ENCODE data around the gene PTCSC3.
"Not testable (repeated sequence)": the region's sequence is repeated elsewhere in the genome, so short reads cannot be mapped to it uniquely, and the experiment has no call there.

PTCSC3 gene

GRCh38 chr14:36171607-36172006, 4.9 kb downstream of the PTCSC3 start:
- DNase-seq, result no peak

- no peak for DNase-seq
Measured at GRCh38 chr14:36167431-36167830, 9.1 kb downstream of the PTCSC3 start.

GRCh38 chr14:36163451-36163850, 13.1 kb downstream of the PTCSC3 start:
- DNase-seq, result no peak

- no peak for DNase-seq
Measured at GRCh38 chr14:36162267-36162666, 14.3 kb downstream of the PTCSC3 start.

- DNase-seq, result no peak
Measured at GRCh38 chr14:36161776-36162175, 14.7 kb downstream of the PTCSC3 start.

- DNase-seq, result no peak
Measured at GRCh38 chr14:36151335-36151734, 25.2 kb downstream of the PTCSC3 start.

- no peak for DNase-seq
Measured at GRCh38 chr14:36134038-36134437, 42.5 kb downstream of the PTCSC3 start.

- DNase-seq, result no peak
Measured at GRCh38 chr14:36132826-36133225, 43.7 kb downstream of the PTCSC3 start.

GRCh38 chr14:36130186-36130585, 46.3 kb downstream of the PTCSC3 start:
- no peak for DNase-seq

GRCh38 chr14:36129181-36129580, 47.3 kb downstream of the PTCSC3 start:
- peak; percentile 92 for DNase-seq

GRCh38 chr14:36113341-36113740, 63.2 kb downstream of the PTCSC3 start:
- DNase-seq, result peak; percentile 55

GRCh38 chr14:36111822-36112583, 64.5 kb downstream of the PTCSC3 start:
- DNase-seq, result no peak

GRCh38 chr14:36105401-36105800, 71.1 kb downstream of the PTCSC3 start:
- DNase-seq, result peak; percentile 92

- not testable (repeated sequence) for DNase-seq
Measured at GRCh38 chr14:36104258-36104657, 72.3 kb downstream of the PTCSC3 start.

GRCh38 chr14:36099619-36100018, 76.9 kb downstream of the PTCSC3 start:
- peak; percentile 52 for DNase-seq

GRCh38 chr14:36097356-36097755, 79.2 kb downstream of the PTCSC3 start:
- DNase-seq, result no peak

GRCh38 chr14:36096090-36096489, 80.4 kb downstream of the PTCSC3 start:
- no peak for DNase-seq

GRCh38 chr14:36094963-36095362, 81.6 kb downstream of the PTCSC3 start:
- no peak for DNase-seq

- peak; percentile 93 for DNase-seq
Measured at GRCh38 chr14:36091096-36091495, 85.4 kb downstream of the PTCSC3 start.

- no peak for DNase-seq
Measured at GRCh38 chr14:36087411-36087810, 89.1 kb downstream of the PTCSC3 start.

GRCh38 chr14:36086629-36087395, 89.7 kb downstream of the PTCSC3 start:
- no peak for DNase-seq

- DNase-seq, result peak; percentile 55
Measured at GRCh38 chr14:36085861-36086260, 90.7 kb downstream of the PTCSC3 start.

All from NCI-H2029 (cell line).